Endothelial cell of umbilical vein (primary cell): ENCODE data around the gene TTBK1. TPM values are rescaled to one million over a fixed set of nuclear protein-coding genes. Genes with fewer than 3 reads are reported as not detected.

Experiments
- BruUV-seq: library from RNA; stranded (reverse); fragments of 400-500 nt; replicated peaks from 2 replicates; lab custom pipeline; 2021; lab: Mats Ljungman, UMichigan
- CTCF ChIA-PET: fragments of 300-600, 350-600 bp; sonication (Branson Sonifier 250); formaldehyde crosslinking; loops from one replicate; lab custom pipeline; 2021; ENCODE audit warnings: antibody characterized with exemption, inconsistent platforms; lab: Charles Lee
- POLR2A ChIA-PET: fragments of 300-600, 350-600 bp; sonication (Branson Sonifier 250); formaldehyde crosslinking; loops from one replicate; lab custom pipeline; 2021; ENCODE audit warnings: antibody characterized with exemption, inconsistent platforms; lab: Charles Lee
- DNase-seq: peaks from one replicate; pipeline ENCODE4 v3.0.0-alpha.2; 2011; ENCODE audit warnings: low read depth, low spot score
- FAIRE-seq: peaks from 2 replicates; lab custom pipeline; 2011; peaks lifted over from hg19 to GRCh38; lab: Jason Lieb, UNC
- H2AFZ ChIP-seq: 2 replicates; pipeline ENCODE4 v1.6.0; 2012; ENCODE audit warnings: low read depth, low read length, control low read depth, inconsistent platforms
- H3K27ac ChIP-seq: 2 replicates; pipeline ENCODE4 v1.5.1; 2011; ENCODE audit warnings: low read depth, mild to moderate bottlenecking, control low read depth, low read length, moderate library complexity; ENCODE audit not compliant: insufficient read depth
- H3K27me3 ChIP-seq, 2 experiments: 2 replicates each; pipeline versions ENCODE4 v1.6.0 to v1.6.1; 2011; ENCODE audit warnings: low read length in 2 of 2, mixed read lengths in 1 of 2; ENCODE audit not compliant: control insufficient read depth in 2 of 2, insufficient read depth in 2 of 2
- H3K36me3 ChIP-seq, 2 experiments: 2 replicates in 1 of 2; 3 replicates in 1 of 2; pipeline ENCODE4 v1.5.1; 2011; ENCODE audit warnings: low read length in 2 of 2, mild to moderate bottlenecking in 1 of 2, moderate library complexity in 1 of 2; ENCODE audit not compliant: control insufficient read depth in 2 of 2, insufficient read depth in 2 of 2; ENCODE audit errors: extremely low read depth in 1 of 2
- H3K4me1 ChIP-seq: 3 replicates; pipeline ENCODE4 v1.5.1; 2011; ENCODE audit warnings: mild to moderate bottlenecking, low read length; ENCODE audit not compliant: control insufficient read depth, insufficient read depth; ENCODE audit errors: extremely low read depth
- H3K4me2 ChIP-seq: 2 replicates; pipeline ENCODE4 v1.6.1; 2011; ENCODE audit warnings: low read length, control low read depth, mixed read lengths; ENCODE audit not compliant: insufficient read depth
- H3K4me3 ChIP-seq, 3 experiments: fragments of 200-600 bp in 1 of 3; sonication (generic), shearing (Covaris generic) in 1 of 3; replicated peaks in 1 of 3; 2 replicates each; pipeline ENCODE4 v1.5.1; 2011 to 2016; ENCODE audit warnings: control low read depth in 3 of 3, low read length in 3 of 3, mild to moderate bottlenecking in 2 of 3, inconsistent platforms in 1 of 3, low read depth in 1 of 3, moderate library complexity in 1 of 3; ENCODE audit not compliant: insufficient read depth in 1 of 3
- H3K79me2 ChIP-seq: 2 replicates; pipeline ENCODE4 v1.6.0; 2012; ENCODE audit warnings: low read length, inconsistent platforms; ENCODE audit not compliant: control insufficient read depth, insufficient read depth
- H3K9ac ChIP-seq: replicated peaks from 2 replicates; pipeline ENCODE3; 2011; ENCODE audit warnings: low read length, control low read depth; ENCODE audit not compliant: insufficient read depth; ENCODE audit errors: extremely low read depth
- H3K9me1 ChIP-seq: replicated peaks from 3 replicates; pipeline ENCODE4 v1.6.0; 2011; ENCODE audit warnings: mild to moderate bottlenecking, low read length; ENCODE audit not compliant: control insufficient read depth, insufficient read depth; ENCODE audit errors: extremely low read depth
- H3K9me3 ChIP-seq: replicated peaks from 2 replicates; pipeline ENCODE4 v1.5.1; 2012; ENCODE audit warnings: low read length, inconsistent platforms; ENCODE audit not compliant: control insufficient read depth, insufficient read depth
- H4K20me1 ChIP-seq: replicated peaks from 2 replicates; pipeline ENCODE3; 2011; ENCODE audit warnings: mild to moderate bottlenecking, low read length; ENCODE audit not compliant: control insufficient read depth, insufficient read depth; ENCODE audit errors: extremely low read depth
- GATA2 ChIP-seq: IDR thresholded peaks from 2 replicates; pipeline ENCODE4 v1.7.0; 2011; ENCODE audit warnings: low read depth, mild to moderate bottlenecking, moderate library complexity, mixed read lengths, low read length; ENCODE audit not compliant: insufficient read length, insufficient read depth
- JUN ChIP-seq: IDR thresholded peaks from 2 replicates; pipeline ENCODE4 v1.6.1; 2011; ENCODE audit warnings: borderline replicate concordance, low read depth; ENCODE audit not compliant: insufficient read length, insufficient read depth
- POLR2A ChIP-seq: IDR thresholded peaks from 2 replicates; pipeline ENCODE4 v1.6.1; 2012; ENCODE audit warnings: low read depth, mild to moderate bottlenecking, control low read depth, low read length
- POLR2AphosphoS5 ChIP-seq: IDR thresholded peaks from 2 replicates; pipeline ENCODE4 v1.6.1; 2012; ENCODE audit warnings: low read depth, mild to moderate bottlenecking, control low read depth, low read length, moderate library complexity; ENCODE audit not compliant: insufficient read depth
- dilution Hi-C: fragments of 300-500 bp; cut with MboI; formaldehyde crosslinking; loops from one replicate; pipeline ENCODE4 v1.15.0; 2019; ENCODE audit warnings: low sequenced_read_pairs; ENCODE audit not compliant: extremely low pct_ligation_motif_present
- intact Hi-C: fragments of 100-400 bp; cut with micrococcal nuclease; formaldehyde crosslinking; loops from one replicate; pipeline ENCODE4 v1.10.0; 2022
- polyA plus RNA-seq, 4 experiments: library from polyadenylated mRNA; depleted of rRNA in 3 of 4; stranded (reverse) in 3 of 4; unstranded in 1 of 4; fragments of >200 nt; gene quantifications; 2 replicates each; pipeline versions ENCODE4 v1.2.1 to v1.2.3, GENCODE V29; 2011 to 2012; ENCODE audit warnings: missing spikeins in 1 of 4
- total RNA-seq: library from RNA; stranded (reverse); gene quantifications from 2 replicates; pipeline ENCODE4 v1.2.3, GENCODE V29; 2021
- TF ChIP-seq, protein P1 (sequence below), 2 donors: IDR thresholded peaks; 1 replicate in 1 of 2; 2 replicates in 1 of 2; pipeline ENCODE4 v1.5.1; 2011; ENCODE audit warnings: low read length in 2 of 2, mild to moderate bottlenecking in 2 of 2, moderate library complexity in 2 of 2, control low read depth in 1 of 2, inconsistent platforms in 1 of 2, low read depth in 1 of 2; ENCODE audit not compliant: insufficient read depth in 1 of 2; ENCODE audit errors: extremely low read depth in 1 of 2

The TTBK1 gene
- total and polyA plus RNA-seq, 2 donors (not counting 3 experiments of a cell fraction or from before 2014, with no cell fraction given), result 0.06 TPM; not detected in 1

DNA sequence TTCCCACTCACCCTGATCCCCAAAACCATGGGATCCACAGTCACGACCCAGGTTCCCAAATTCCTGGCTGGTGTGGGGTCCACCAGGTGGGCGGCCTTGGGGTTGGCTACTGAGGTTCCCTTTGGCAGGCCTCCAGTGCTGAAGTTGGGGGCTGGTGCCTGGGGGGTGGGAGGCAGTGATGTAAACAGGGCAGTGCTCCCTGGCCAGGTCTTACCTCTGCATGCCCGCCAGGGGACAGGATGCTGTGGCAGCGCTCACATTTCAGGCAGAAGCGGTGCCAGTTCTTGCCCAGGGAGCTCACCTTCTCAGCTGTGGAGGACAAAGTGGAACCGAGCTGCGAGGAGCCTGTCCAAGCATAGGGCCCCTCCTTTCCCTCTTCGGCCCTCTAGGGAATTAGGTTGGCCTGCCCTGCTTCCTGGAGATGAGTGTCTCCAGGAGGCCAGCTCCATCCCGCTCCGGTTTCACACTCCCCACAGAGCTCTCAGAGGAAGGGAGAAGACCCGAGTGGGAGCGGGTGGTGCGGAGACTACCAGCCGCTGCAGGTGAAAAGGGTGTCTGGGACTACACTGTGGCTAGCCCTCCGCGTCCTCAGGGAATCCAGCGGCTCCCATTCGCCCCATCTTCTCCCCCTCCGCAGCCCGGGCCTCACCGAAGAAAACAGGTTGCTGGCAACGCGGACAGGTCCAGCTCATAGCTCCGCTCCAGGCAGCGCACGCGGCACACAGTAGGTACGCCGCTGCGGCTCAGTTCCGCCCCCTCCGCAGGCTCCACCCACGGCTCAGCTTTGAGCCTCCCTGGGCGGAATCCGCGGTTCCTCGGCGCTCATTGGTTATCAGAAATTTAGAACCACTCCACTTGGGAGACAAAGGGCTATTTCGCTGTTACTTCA, 65.1 kb downstream of the TTBK1 start, which contains the start of gene CRIP3:
CRIP3 (minus strand) TSS at position 726 of the 889 bp plus-strand sequence; CDS start at position 692, 34 bp downstream.
- H3K27me3 ChIP-seq, result peaks cover 11 to 14% of the 10 kb centered on the region in 2 experiments
- FAIRE-seq (no peak), DNase-seq (no peak)
- H3K9me1 ChIP-seq, result no peaks in the 10 kb centered on the region
- H3K4me1 ChIP-seq, result peaks cover 8% of the 10 kb centered on the region
- H3K9ac ChIP-seq, result no peak within 1 kb of the TSS
- H2AFZ ChIP-seq, result peak within 1 kb of the TSS; percentile 82
- no peak within 1 kb of the TSS for H3K4me2 ChIP-seq
- H3K79me2 ChIP-seq, result no peaks in the 10 kb centered on the region
- no peaks in the 10 kb centered on the region for H3K9me3 ChIP-seq
- peak within 1 kb of the TSS in 1 of 3 experiments; percentile 15 for H3K4me3 ChIP-seq
- TF ChIP-seq GATA2, result no peak
- TF ChIP-seq POLR2AphosphoS5, result no peak
- TF ChIP-seq JUN, result no peak
- TF ChIP-seq, protein P1, sequence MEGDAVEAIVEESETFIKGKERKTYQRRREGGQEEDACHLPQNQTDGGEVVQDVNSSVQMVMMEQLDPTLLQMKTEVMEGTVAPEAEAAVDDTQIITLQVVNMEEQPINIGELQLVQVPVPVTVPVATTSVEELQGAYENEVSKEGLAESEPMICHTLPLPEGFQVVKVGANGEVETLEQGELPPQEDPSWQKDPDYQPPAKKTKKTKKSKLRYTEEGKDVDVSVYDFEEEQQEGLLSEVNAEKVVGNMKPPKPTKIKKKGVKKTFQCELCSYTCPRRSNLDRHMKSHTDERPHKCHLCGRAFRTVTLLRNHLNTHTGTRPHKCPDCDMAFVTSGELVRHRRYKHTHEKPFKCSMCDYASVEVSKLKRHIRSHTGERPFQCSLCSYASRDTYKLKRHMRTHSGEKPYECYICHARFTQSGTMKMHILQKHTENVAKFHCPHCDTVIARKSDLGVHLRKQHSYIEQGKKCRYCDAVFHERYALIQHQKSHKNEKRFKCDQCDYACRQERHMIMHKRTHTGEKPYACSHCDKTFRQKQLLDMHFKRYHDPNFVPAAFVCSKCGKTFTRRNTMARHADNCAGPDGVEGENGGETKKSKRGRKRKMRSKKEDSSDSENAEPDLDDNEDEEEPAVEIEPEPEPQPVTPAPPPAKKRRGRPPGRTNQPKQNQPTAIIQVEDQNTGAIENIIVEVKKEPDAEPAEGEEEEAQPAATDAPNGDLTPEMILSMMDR (IDR thresholded peaks at IDR 0.05; ENCODE audit: extremely low read depth in 1 of 2, insufficient read depth in 1 of 2, low read depth in 1 of 2, low read length in 2 of 2), result peak in 1 of 2 donors; percentile 25
- no peak for TF ChIP-seq POLR2A
- no peaks in the 10 kb centered on the region for H3K36me3 ChIP-seq
- H3K27ac ChIP-seq, result no peak within 1 kb of the TSS
- no TSS peak for BruUV-seq
- intact Hi-C loops, result no loop called here
- POLR2A ChIA-PET, result no interaction called here
- CTCF ChIA-PET, result interaction anchor here (0.9 to 1.4 kb wide), 6 partner anchors 10 to 198 kb away, joined by 3 to 6 read pairs (median 4); partner anchors contain the start of genes DNPH1 and ZNF318
- dilution Hi-C loops, result no loop called here
- H4K20me1 ChIP-seq, result no peaks in the 10 kb centered on the region
